ENCODE measurements around the gene CDH4. TPM values are rescaled to one million over a fixed set of nuclear protein-coding genes. Genes with fewer than 3 reads are reported as not detected.

CDH4 gene
- total RNA-seq, 1 donor from 2014 or later: 0.06 TPM

- DNase-seq: peak; percentile 34
- H3K9me3 ChIP-seq: no peaks in the 10 kb centered on the region
- intact Hi-C loops (cut with DNase I): no loop called here
- no peak for ATAC-seq
- no peaks in the 10 kb centered on the region for H3K36me3 ChIP-seq
- H3K27ac ChIP-seq: no peak overlapping the region
- peaks cover 12% of the 10 kb centered on the region for H3K27me3 ChIP-seq (ENCODE audit: low read depth)
- H3K4me3 ChIP-seq: no peak overlapping the region
- TF ChIP-seq CTCF (IDR thresholded peaks at IDR 0.05): no peak
- H3K4me1 ChIP-seq: no peaks in the 10 kb centered on the region
Measured at GRCh38 chr20:61732511-61733210, 480.6 kb downstream of the CDH4 start.

- TF ChIP-seq CTCF (IDR thresholded peaks at IDR 0.05): no peak
- Histone ChIP-seq H3K9me3 (no peaks in the 10 kb centered on the region), H3K27ac (no peak overlapping the region), H3K36me3 (no peaks in the 10 kb centered on the region), H3K4me3 (no peak overlapping the region), H3K27me3 (ENCODE audit: low read depth) (peaks cover 18% of the 10 kb centered on the region), H3K4me1 (no peaks in the 10 kb centered on the region)
- peak; percentile 19 for DNase-seq
- intact Hi-C loops (cut with DNase I): no loop called here
- no peak for ATAC-seq
Measured at GRCh38 chr20:61733216-61733615, 481.2 kb downstream of the CDH4 start.

- intact Hi-C loops (cut with DNase I): no loop called here
- Histone ChIP-seq H3K4me3 (no peak overlapping the region), H3K27me3 (ENCODE audit: low read depth) (peaks cover 22% of the 10 kb centered on the region), H3K4me1 (no peaks in the 10 kb centered on the region), H3K36me3 (no peaks in the 10 kb centered on the region), H3K27ac (no peak overlapping the region), H3K9me3 (no peaks in the 10 kb centered on the region)
- ATAC-seq: no peak
- TF ChIP-seq CTCF (IDR thresholded peaks at IDR 0.05): no peak
- peak; percentile 24 for DNase-seq
Measured at GRCh38 chr20:61733891-61734732, 482.1 kb downstream of the CDH4 start.

GRCh38 chr20:61734733-61735502 is 482.9 kb downstream of the CDH4 start:
- Histone ChIP-seq H3K4me1 (no peaks in the 10 kb centered on the region), H3K9me3 (no peaks in the 10 kb centered on the region), H3K4me3 (no peak overlapping the region), H3K27ac (no peak overlapping the region), H3K27me3 (ENCODE audit: low read depth) (peaks cover 22% of the 10 kb centered on the region), H3K36me3 (no peaks in the 10 kb centered on the region)
- intact Hi-C loops (cut with DNase I): no loop called here
- TF ChIP-seq CTCF (IDR thresholded peaks at IDR 0.05): no peak
- ATAC-seq: no peak
- peak; percentile 25 for DNase-seq

GRCh38 chr20:61735503-61735785 is 483.4 kb downstream of the CDH4 start:
- H3K4me3 ChIP-seq: no peak overlapping the region
- TF ChIP-seq CTCF (IDR thresholded peaks at IDR 0.05): no peak
- H3K27ac ChIP-seq: no peak overlapping the region
- H3K4me1 ChIP-seq: no peaks in the 10 kb centered on the region
- ATAC-seq (no peak), DNase-seq (peak; percentile 30)
- no peaks in the 10 kb centered on the region for H3K36me3 ChIP-seq
- no peaks in the 10 kb centered on the region for H3K9me3 ChIP-seq
- intact Hi-C loops (cut with DNase I): no loop called here
- H3K27me3 ChIP-seq (ENCODE audit: low read depth): peaks cover 22% of the 10 kb centered on the region
